NCI-H748 (cell line): ENCODE measurements around the gene HS3ST3A1.
A peak's percentile ranks its signal among the peaks of the same experiment; 100 is the strongest.
"Not testable (repeated sequence)": the region's sequence is repeated elsewhere in the genome, so short reads cannot be mapped to it uniquely, and the experiment has no call there.

ENCODE experiments used
- DNase-seq: peaks from one replicate; lab custom pipeline; 2025; ENCODE audit not compliant: unreplicated experiment; lab: John Stamatoyannopoulos, UW

The HS3ST3A1 gene

GRCh38 chr17:13538841-13539411 lies 62.8 kb downstream of the HS3ST3A1 start:
- no peak for DNase-seq

GRCh38 chr17:13537871-13538643 lies 63.7 kb downstream of the HS3ST3A1 start:
- no peak for DNase-seq

GRCh38 chr17:13537167-13537731 lies 64.5 kb downstream of the HS3ST3A1 start:
- no peak for DNase-seq

- DNase-seq, result no peak
These were observed 66.8 kb downstream of the HS3ST3A1 start for GRCh38 chr17:13534946-13535345.

GRCh38 chr17:13531721-13532120 lies 70.0 kb downstream of the HS3ST3A1 start:
- no peak for DNase-seq

- DNase-seq, result no peak
These were observed 75.9 kb downstream of the HS3ST3A1 start for GRCh38 chr17:13525876-13526275.

DNA sequence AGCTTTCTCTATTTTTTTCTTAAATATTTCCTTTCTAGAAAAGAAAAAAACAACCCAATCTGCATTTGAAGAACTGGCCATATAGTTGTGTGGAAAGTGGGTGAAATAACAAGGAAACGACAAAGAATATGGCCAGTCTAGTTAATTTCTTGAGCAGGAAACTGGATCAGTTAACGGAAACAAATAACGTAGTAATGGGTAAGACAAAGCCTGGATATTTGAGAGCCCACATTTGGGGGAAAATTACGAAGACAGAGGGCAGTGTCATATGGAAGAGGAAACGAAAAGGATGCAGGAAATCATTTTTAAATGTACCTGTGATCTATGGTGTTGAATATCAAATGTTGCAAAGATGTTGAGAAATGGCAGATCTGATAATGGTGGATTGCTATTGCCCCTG lies 78.6 kb downstream of the HS3ST3A1 start:
- no peak for DNase-seq

DNA sequence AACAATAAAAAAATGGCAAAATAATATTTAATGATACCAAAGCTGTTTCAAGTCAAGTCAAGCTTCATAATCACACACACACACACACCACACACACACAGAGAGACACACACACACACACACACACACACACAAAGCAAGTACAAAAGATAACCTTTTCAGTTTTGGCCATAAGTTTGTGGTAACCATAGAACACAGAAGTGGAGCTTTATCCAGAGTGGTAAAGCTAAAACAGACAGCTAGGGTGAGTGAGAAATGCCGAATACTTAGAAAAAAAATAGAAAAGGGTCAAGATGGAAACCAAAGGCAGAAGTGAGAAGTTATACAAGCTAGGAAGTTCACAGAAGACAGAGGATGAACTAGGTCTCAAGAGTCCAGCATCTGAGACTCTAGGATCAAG lies 79.0 kb downstream of the HS3ST3A1 start:
- no peak for DNase-seq

- no peak for DNase-seq
These were observed 79.9 kb downstream of the HS3ST3A1 start for GRCh38 chr17:13521784-13522183.

DNA sequence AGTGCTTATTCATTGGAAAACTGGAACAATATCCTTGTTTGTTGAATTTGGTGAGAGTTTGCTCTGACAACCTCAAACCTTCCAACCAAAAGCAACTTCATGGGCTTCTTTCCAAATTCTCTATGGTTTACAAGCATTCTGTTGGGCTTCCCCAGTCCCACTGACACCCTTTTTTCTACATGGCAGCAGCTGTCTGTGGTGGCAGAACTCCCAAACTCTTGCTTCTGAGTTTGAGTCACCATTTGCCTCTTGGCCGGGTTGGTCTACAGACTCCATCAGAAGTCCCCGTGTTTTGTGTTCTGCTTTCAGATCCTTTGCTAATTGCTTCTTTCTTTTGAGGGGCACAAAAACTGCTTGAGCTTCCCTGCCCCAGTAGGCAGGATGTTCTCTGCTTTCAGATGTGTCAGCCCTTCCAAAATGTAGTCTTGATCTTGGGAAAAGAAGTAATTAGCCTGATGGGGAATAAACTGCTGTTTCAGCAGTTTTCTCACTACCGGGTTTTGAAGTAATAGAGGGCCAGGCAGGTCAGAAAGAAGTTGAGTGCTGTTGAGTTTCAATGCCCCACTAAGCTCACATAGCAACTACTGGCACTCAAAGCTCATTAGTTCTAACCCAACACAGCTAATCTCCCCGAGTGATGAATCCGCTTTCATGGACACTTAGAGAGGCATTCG lies 80.7 kb downstream of the HS3ST3A1 start:
- no peak for DNase-seq

GRCh38 chr17:13518261-13519000 lies 83.3 kb downstream of the HS3ST3A1 start:
- no peak for DNase-seq

DNA sequence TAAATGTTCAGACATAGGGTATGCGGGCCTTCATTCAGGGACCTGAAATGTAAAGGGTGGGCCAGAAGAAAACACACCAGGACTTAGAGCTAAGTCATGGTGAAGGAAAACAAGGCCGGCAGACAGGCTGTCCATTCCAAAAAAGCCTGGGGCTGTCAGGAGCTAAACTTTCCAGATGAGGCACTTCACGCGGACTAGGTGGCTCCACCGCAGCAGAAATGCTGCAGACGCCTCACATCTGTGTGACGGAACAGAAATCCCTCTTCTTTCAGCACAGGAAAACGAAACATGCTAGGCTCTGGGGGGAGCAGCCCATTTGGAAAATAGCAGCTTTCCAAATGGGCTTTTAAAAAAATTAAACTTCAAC lies 88.7 kb downstream of the HS3ST3A1 start:
- no peak for DNase-seq

DNA sequence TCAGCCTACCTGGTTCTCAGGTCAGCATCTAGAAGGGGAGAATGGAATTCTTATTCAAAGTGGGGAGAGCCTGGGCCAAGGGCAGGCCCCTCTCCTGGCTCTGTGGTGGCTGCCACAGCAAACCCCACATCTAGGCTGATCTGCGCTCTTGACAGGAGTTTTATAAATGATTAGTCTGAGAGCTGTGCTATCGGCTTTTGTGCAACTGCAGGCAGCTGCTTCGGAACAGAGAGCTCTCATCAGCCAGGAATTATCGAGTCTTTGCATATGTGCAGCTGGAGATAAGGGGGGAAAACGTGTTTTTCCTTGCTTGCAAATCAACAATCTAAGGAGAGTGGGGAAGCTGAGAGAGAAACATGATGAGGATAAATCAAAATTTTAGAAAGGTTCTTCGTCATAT lies 91.7 kb downstream of the HS3ST3A1 start:
- DNase-seq, result peak; percentile 28

DNA sequence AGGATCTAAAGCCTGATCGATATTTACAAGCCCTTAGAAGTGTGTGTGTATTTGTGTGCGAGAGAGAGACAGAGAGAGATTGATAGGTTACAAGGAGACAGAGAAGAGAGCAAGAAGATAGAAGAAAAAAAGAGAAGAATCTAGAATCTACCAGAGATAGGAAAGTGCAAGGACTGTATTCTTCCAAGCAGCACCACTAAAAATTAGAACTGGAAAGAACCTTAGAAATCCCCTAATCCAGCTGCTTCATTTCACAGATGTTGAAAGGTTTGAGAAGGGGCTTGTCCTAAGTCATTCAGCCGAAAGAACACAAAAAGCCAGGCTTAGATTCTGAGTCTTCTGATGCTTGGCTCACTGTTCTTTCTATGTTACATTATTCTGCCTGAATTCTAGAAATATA lies 92.2 kb downstream of the HS3ST3A1 start:
- no peak for DNase-seq

- no peak for DNase-seq
These were observed 92.8 kb downstream of the HS3ST3A1 start for GRCh38 chr17:13508896-13509295.

GRCh38 chr17:13503526-13503925 lies 98.2 kb downstream of the HS3ST3A1 start:
- DNase-seq, result no peak

- DNase-seq, result no peak
These were observed 99.5 kb downstream of the HS3ST3A1 start for GRCh38 chr17:13502263-13502662.

DNA sequence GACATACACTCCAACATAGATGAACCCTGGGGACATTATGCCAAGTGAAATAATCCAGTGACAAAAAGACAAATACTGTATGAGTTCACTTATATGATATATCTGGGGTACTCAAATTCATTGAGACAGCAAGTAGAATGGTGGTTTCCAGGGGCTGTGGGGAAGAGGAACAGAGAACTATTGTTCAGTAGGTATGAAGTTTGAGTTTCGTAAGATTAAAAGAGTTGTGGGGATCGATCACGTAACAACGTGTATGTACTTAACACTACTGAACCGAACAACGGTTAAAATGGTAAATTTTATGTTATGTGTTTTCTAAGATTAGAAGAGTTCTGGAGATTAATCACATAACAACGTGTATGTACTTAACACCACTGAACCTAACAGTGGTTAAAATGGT lies 100.8 kb downstream of the HS3ST3A1 start:
- DNase-seq, result no peak

DNA sequence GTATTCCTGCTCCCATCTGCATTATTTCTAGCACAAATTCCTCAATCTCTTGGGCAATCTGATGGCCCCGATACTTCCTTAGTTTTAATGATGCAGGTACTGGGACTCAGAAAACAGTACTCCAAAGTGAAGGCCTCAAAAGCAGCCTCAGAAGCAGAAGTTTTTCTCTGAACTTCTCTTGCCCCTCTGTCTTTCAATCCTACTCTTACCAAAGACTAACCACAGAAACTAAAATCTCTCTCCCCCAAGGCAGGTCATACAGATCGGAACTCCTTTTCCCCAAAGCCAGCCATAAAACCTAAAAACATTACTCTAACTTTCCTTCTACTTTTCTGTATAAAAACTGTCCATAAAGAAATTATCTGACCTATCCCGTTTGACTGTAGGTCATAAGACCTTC lies 103.5 kb downstream of the HS3ST3A1 start:
- no peak for DNase-seq

GRCh38 chr17:13496553-13497056 lies 105.1 kb downstream of the HS3ST3A1 start:
- not testable (repeated sequence) for DNase-seq

GRCh38 chr17:13495423-13495822 lies 106.3 kb downstream of the HS3ST3A1 start:
- no peak for DNase-seq
